HG03064 (cell line): Measurements from ENCODE around the gene LMO7.
"Not testable (repeated sequence)": the region's sequence is repeated elsewhere in the genome, so short reads cannot be mapped to it uniquely, and the experiment has no call there.

Experiments
- ATAC-seq: cut with Tn5 transposase; IDR thresholded peaks from one replicate; pipeline ENCODE4 v1.9.1; 2021; ENCODE audit warnings: low read depth; ENCODE audit not compliant: unreplicated experiment

LMO7 gene

GRCh38 chr13:75738841-75739240 lies 102.7 kb downstream of the LMO7 start:
- no peak for ATAC-seq

DNA sequence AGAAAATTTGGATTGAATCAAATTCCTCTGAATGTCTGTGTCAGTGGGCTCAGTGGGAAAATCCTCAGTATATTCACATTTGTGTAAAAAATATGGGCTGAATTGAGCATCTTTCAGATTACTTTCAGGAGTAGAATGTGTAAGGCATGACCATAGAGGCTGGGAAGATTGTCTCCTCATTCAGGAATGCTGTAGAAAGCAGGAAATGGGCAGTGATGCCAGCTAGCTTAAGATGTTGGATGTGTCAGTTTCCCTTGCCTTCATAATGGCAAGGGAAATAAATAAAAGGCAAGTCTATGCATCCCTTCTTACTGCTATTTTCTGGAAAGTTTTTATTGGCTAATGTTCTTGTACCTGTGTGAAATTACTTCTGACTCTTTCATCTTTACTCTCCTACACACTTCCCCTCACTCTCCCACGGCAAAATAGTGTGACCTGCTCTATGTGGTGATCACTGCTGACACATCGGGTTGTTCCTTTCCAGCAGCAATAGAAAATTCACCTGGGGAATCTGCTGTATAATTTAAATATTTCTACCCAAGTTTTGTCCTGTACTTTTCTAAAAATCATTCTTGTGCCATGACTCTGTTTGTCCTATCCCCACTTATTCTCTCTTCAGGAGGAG lies 103.2 kb downstream of the LMO7 start:
- no peak for ATAC-seq

- no peak for ATAC-seq
Observed at GRCh38 chr13:75740031-75740430, 103.9 kb downstream of the LMO7 start.

DNA sequence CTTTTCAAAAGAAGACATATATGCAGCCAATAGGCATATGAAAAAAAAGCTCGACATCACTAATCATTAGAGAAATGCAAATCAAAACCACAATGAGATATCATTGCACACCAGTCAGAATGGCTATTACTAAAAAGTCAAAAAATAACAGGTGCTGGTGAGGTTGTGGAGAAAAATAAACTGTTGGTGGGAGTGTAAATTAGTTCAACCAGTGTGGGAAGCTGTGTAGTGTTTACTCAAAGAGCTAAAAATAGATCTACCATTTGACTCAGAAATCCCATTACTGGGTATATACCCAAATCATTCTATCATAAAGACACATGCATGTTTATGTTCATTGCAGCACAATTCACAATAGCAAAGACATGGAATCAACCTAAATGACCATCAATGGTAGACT lies 106.9 kb downstream of the LMO7 start:
- ATAC-seq, result not testable (repeated sequence)

- ATAC-seq, result no peak
Observed at GRCh38 chr13:75744127-75744526, 108.0 kb downstream of the LMO7 start.

DNA sequence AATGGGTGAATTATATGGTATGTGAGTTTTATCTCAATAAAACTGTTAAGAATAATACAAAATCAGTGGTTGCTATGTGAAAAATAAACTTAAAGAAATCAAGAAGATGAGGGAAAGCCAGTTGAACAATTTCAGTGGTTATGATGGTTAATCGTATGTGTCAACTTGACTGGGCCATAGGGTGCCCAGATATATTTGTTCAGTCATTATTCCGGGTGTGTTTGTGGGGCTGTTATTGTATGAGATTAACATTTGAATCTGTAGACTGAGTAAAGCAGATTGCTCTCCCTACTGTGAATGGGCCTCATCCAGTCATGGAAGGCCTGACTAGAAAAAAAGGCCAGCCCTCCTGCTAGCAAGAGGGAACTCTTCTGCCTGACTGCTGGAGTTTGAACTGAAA lies 109.3 kb downstream of the LMO7 start:
- no peak for ATAC-seq

DNA sequence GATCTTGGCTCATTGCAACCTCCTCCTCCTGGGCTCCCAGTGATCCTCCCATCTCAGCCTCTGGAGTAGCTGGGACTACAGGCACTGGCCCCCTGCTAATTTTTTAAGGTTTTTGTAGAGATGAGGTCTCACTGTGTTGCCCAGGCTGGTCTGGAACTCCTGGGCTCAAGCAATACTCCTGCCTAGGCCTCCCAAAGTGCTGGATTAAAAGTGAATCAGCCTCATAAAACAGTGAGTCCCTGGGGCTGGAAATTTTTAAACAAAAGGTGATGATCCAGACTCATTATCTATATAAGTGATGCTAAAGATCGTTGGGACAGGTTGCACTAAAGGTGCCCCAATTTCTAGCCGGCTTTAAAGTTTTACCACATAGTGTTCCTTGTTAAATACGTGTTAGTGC lies 112.7 kb downstream of the LMO7 start:
- no peak for ATAC-seq

- ATAC-seq, result no peak
Observed at GRCh38 chr13:75749407-75749806, 113.3 kb downstream of the LMO7 start.

DNA sequence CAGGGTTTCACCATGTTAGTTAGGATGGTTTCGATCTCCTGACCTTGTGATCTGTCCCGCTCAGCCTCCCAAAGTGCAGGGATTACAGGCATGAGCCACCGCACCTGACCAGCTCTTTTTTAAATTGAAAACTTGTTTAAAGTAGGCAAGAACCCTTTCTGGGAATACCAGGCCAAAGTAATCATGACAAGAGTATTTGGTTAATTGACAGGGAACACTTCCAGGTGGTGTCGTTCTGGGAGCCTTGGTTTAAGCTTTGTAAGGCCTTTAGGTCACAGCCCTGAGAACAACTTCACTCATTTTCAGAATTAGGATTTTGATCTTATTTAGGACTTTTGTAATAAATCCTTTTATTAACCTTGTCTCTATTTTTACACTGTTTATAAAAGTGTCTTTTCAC lies 115.2 kb downstream of the LMO7 start:
- ATAC-seq, result no peak

DNA sequence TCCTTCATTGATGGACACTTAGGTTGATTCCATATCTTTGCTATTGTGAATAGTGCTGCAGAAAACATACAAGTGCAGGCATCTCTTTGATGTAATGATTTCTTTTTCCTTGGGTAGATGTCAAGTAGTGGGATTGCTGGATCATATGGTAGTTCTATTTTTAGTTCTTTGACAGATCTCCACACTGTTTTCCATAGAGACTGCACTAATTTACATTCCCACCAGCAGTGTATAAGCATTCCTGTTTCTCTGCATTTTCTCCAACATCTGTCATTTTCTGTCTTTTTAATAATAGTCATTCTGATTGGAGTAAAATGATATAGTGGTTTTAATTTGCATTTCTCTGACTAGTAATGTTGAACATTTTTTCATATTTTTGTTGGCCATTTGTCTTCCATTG lies 116.7 kb downstream of the LMO7 start:
- no peak for ATAC-seq

DNA sequence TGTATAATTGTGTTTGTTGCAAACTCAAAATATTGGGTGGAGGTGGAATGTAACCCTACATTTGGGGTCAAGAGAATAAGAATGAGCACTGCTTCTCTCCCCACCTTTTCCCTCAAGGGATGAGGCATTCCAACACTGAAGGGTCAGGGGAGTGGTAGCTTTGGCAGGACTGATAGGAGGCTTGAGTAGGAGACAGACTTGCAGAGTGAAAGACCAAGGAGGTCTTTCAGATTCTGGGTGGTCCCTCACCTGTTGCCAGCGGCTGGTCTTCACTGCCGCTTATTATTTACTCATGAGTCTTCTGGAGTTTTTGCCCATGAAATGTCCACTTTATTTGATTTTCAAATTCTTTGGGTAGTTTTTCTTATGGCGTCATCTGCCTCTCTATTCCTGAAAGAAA lies 118.8 kb downstream of the LMO7 start:
- ATAC-seq, result no peak

GRCh38 chr13:75757336-75757735 lies 121.2 kb downstream of the LMO7 start:
- ATAC-seq, result no peak

DNA sequence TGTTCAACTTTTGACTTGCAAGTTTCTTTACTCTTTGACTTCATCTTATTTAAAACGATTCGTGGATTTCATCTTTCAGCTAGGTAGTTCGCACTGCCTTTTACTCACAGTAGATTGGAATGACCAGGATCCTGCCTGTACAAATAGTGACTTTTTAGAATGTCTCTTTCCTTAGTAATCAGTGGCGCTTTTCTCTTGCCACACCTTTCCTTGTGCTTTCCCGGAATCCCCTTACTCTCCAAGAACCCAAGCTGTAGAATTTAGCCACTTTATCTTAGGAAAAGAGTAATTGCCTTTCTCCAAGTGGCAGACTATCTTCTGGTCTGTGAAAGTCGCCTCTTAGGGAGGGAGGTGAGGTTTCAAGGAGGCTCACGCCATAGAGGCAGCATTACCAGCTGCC lies 123.4 kb downstream of the LMO7 start:
- no peak for ATAC-seq

DNA sequence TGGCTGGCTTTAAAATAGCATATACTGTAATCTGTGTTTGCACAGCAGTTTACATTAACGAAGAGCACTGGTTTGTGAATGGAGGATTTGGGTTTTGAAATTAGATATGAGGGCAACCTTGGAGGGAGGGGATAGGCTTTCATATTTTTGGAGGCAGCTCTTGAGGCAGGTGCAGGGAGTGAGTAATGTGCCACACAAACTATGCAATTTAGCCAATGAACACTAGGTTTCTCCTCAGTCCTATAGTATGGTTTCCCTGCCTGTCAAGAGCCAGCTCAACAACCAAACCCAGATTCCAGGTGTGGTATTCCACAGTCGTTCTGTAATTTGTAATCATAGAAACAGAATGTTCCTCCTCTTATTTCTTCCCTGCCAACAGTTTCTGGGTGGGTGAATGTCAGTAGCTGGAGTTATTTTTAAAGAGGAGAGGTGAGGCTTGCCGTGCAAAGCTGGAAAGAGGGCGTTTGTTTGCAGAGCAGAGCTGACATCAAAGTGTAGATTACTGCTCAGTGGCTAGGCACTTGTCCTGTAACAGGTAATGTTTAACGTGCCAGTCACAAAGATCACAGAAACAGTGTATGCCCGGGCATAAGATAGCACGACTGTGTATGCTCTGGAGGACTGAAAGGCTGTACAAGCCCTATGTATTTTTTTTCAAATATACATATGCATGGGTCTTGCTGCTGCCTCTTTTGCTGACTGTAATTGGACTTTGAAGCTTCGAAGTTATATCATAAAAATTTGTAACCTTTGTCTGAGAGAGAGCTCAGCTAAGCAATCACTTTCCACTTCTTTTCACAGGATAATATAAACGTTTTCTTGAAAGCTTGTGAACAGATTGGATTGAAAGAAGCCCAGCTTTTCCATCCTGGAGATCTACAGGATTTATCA lies 124.2 kb downstream of the LMO7 start:
- ATAC-seq, result peak; percentile 42

DNA sequence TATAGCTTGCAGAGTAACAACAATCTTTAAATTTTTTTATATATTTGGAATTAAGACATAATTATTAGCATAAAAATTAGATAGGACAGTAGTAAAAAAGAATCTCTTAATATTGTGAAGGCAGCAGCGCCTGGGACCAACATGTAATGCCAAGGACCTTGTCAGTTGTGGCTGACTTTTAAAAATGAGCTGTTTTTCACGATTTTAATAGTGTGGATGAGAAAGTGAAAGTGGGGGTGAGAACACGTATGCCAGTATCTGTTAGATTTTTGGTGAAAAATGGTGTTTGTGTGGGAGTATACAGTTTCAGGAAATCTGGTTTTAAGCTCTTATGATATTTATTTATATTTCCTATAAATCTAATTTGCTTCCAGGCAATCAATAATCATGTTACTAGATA lies 125.2 kb downstream of the LMO7 start:
- ATAC-seq, result no peak

DNA sequence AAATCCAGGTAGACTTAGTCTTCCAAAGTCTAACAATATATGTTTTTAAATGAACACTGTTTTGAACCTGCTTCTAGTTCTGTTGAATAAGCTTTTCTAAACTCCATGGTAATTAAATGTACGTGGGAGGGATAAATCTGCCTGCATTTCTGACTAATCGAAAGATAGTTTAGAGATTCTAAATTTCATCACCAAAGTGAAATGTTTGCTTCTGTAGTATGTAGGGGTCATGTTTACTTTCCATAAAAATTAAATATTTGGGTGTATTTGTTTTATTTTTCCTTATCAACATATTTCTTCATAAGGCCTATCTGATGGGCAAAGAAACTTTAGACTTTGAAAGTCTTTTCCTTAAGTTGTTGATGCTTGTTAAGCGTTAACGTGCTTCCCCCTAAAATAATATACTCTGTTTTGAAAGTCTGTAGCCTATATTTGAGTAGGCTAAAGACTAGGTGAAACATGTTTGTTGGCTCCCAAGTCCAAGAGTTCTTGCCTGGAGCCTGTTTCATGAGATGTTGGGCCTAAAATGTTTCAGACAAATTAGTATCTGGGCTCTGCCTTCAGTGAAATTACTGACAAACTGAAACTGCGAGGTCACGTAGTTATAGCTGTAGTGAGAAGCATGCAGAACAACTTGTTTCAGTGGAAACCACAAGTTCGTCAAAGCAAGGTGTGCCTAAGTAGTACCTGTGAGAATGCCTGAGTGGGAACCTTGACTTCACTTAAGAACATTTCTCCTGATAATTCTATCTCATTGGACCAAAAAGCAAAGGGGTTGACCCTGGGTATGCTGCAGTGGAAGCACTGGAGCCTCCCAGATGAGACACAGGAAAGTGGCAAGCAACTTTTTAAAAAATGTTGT lies 126.2 kb downstream of the LMO7 start:
- ATAC-seq, result peak; percentile 90

GRCh38 chr13:75762955-75763354 lies 126.8 kb downstream of the LMO7 start:
- ATAC-seq, result no peak

GRCh38 chr13:75763512-75763911 lies 127.4 kb downstream of the LMO7 start:
- no peak for ATAC-seq

DNA sequence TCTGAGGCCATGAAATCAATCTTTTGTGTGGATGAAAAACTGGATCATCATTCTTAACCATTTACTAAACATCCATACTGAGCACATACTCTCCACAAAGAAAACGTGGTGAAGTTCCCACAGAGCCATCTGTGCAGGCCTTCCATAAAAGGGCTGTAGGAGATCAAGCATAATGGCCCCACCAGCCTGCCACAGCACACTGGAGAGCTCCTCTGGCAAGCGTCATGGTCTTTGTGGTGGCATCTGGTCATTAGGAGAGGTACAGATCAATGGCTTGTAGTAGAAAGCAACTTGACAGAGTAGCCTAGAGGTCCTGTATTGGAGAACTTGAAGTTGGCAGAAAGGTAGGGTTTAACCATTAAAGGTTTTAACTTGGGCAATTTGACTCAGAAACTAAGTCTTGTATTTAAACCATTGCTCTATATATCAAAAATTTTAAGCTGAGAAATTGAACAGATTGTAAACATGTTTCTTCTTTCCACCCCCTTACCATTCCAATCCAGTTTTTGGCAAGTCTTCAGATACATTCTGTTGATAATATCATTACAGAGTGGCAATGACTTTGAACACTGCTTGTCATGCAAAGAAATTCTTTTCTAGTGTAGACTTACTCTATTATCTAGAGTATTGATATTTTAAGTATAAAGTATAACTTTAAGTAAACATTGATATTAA lies 128.3 kb downstream of the LMO7 start:
- no peak for ATAC-seq

- ATAC-seq, result no peak
Observed at GRCh38 chr13:75764926-75765310, 128.8 kb downstream of the LMO7 start.

- ATAC-seq, result no peak
Observed at GRCh38 chr13:75766636-75767035, 130.5 kb downstream of the LMO7 start.
